HG03575 (cell line): ENCODE results near the gene ZNF235.
"Not testable (repeated sequence)": the region's sequence is repeated elsewhere in the genome, so short reads cannot be mapped to it uniquely, and the experiment has no call there.

Experiments used
- ATAC-seq: cut with Tn5 transposase; IDR thresholded peaks from one replicate; pipeline ENCODE4 v1.9.1; 2021; ENCODE audit not compliant: unreplicated experiment, insufficient number of reproducible peaks, low FRiP score; ENCODE audit errors: extremely low read depth

Gene ZNF235

DNA sequence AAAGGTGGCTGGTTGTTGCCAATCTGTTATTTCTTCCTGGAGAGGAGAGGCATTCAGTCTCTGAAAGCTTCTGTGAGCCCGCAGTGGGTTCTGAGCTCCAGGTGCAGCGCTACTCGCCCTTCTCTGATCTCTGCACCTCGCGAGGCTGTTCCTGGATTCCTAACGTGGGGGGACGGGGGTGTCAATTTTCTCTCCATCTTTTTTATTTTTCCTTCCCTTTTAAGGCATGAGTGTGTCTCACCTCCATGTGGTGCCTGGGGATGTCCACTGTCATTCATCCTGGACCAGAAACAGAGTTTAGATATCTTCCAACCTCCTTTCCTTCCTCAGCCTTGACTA lies 44.5 kb downstream of the ZNF235 start:
- no peak for ATAC-seq

DNA sequence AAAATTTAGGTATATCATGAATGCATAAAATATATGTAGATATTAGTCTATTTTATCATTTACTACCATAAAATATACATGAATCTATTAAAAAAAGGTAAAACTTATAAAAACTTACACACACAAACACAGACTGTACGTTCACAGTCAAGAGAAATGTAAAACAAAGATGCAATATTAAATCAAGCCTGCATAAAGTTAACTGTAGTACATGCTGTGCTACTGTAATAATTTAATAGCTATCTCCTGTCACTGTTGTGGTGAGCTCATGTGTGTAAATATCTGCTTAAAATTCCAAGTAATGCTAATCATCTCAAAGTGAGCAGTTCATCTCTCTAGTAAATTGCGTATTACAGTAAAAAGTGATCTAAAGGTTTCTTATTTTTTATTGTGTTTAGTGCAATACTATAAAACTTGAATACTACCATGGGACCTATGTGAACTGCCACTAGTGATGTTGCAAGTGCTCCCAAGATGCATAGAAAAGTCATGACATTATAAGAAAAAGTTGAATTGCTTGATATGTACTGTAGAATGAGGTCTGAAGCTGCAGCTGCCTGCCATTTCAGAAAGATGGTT lies 45.9 kb downstream of the ZNF235 start:
- ATAC-seq = no peak

DNA sequence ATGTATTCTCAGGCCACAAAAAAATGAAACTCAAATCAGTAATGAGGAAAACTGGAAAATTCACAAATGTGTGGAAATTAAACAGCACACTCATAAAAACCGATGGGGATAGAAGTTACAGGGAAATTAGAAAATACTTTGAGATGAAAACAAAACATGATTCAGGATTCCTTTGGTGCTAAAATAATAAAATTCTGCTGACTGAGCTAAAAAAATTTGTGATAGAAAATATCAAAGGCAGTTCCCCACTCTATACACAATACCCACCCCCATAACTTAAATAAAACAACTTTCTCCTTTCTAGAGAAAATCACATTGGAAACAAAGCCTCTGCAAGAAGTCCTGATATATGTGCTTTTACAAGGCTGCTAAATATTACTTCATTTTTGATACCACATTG lies 46.7 kb downstream of the ZNF235 start:
- no peak for ATAC-seq

DNA sequence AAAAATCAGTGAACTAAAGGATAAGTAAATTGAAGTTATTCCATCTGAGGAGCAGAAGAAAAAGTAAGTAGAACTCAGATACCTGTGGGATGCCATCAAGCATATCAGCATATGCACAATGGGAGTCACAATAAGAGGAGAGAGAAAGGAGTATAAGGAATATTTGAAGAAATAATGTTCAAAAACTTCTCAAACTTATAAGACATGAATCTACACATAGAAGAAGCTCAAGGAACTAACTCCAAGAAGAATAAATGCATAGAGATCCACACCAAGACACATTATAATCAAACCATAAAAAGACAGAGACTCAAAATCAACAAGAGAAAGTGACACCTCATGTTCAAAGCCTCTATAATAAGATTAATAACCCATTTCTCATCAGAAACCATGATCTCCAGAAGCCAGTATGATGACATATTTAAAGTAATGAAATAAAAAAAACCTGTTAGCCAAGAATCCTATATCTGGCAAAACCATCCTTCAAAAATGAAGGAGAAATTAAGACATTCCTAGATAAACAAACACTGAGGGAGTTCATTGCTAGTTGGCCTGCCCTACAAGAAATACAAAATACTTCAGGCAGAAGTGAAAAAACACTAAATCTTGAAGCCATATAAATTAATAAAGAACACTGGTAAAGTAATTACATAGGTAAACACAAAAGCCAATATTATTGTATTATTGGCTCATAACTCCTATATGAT lies 49.0 kb downstream of the ZNF235 start:
- ATAC-seq = no peak

DNA sequence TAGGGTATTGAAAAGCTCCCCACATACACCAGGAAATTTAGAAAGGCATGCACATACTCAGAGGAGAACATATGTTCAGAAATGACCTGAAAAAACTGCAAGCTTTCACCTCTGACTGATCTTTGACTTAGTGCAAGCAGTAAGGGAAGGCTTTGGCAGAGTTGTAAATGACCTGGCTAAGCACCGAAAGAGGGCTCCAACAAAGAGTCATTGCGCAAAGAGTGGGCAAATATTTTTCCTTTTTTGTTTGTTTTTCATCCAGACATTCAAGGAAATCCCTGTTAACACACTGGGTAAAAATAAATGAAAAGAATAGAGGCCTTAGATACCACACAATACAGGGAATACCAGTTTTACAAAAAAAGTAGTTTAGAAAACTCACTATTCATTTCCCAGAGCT lies 50.3 kb downstream of the ZNF235 start:
- ATAC-seq = no peak

DNA sequence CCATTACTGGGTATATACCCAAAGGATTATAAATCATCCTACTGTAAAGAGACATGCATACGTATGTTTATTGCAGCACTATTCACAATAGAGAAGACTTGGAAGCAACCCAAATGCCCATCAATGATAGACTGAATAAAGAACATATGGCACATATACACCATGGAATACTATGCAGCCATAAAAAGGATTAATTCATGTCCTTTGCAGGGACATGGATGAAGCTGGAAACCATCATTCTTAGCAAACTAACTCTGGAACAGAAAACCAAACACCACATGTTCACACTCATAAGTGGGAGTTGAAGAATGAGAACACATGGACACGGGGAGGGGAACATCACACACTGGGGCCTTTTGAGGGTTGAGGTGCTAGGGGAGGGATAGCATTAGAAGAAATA lies 51.4 kb downstream of the ZNF235 start:
- not testable (repeated sequence) for ATAC-seq

DNA sequence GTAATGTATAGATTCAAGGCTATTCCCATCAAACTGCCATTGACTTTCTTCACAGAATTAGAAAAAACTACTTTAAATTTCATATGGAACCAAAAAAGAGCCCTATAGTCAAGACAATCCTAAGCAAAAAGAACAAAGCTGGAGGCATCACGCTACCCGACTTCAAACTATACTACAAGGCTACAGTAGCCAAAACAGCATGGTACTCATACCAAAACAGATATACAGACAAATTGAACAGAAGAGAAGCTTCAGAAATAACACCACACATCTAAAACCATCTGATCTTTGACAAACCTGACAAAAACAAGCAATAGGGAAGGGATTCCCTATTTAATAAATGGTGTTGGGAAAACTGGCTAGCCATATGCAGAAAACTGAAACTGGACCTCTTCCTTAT lies 52.5 kb downstream of the ZNF235 start:
- not testable (repeated sequence) for ATAC-seq

DNA sequence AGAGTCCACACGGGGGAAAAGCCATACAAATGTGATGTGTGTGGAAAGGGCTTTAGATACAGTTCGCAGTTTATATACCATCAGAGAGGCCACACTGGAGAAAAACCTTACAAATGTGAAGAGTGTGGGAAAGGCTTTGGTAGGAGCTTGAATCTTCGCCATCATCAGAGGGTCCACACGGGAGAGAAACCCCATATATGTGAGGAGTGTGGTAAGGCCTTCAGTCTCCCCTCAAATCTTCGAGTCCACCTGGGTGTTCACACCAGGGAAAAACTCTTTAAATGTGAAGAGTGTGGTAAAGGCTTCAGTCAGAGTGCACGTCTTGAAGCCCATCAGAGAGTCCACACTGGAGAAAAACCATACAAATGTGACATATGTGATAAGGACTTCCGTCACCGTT lies 68.4 kb downstream of the ZNF235 start:
- no peak for ATAC-seq
